GM20000 (cell line): ENCODE data around the gene CYFIP1.

Experiments
- DNase-seq: peaks from one replicate; pipeline ENCODE4 v3.0.0; 2012; ENCODE audit warnings: low spot score
- CTCF ChIP-seq: IDR thresholded peaks from 2 replicates; pipeline ENCODE4 v1.5.1; 2012; ENCODE audit warnings: mild to moderate bottlenecking, control low read depth; ENCODE audit errors: extremely low read depth, missing control alignments

CYFIP1 gene

GRCh38 chr15:22979238-22980188, 655 bp downstream of the CYFIP1 start:
- TF ChIP-seq CTCF = no peak
- DNase-seq = peak; percentile 79

GRCh38 chr15:22978691-22979237, 1.4 kb downstream of the CYFIP1 start:
- TF ChIP-seq CTCF = no peak
- no peak for DNase-seq

GRCh38 chr15:22974745-22975144, 5.4 kb downstream of the CYFIP1 start:
- no peak for DNase-seq
- no peak for TF ChIP-seq CTCF

GRCh38 chr15:22973987-22974386, 6.2 kb downstream of the CYFIP1 start:
- no peak for TF ChIP-seq CTCF
- no peak for DNase-seq

- TF ChIP-seq CTCF = no peak
- DNase-seq = peak; percentile 44
Observed at GRCh38 chr15:22973286-22973685, 6.9 kb downstream of the CYFIP1 start.

- DNase-seq = no peak
- no peak for TF ChIP-seq CTCF
Observed at GRCh38 chr15:22969489-22969888, 10.7 kb downstream of the CYFIP1 start.

GRCh38 chr15:22968366-22968765, 11.8 kb downstream of the CYFIP1 start:
- DNase-seq = no peak
- no peak for TF ChIP-seq CTCF
